ENCODE data around the gene ARFRP1.

ARFRP1 gene

DNA sequence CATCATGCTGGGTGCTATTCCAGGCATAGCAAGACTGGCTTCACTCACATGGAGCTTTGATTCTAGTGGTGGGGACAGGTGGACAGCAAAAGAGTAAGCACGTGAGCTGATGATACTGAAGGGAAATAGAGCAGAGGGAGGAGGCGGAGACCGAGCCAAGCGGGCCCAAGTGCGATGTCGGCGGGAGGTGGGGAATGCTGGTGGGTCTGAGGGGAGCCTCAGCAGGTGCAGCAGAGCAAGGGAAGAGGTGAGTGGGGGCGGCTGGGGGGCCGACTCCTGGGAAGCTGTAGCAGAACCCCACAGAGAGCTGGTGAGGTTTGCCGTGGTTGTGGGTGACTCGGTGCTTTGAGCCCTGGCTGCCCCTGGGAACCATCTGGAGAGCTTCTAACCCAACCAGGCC is 39.4 kb downstream of the ARFRP1 start:
- DNase-seq (ENCODE audit: low read depth in 1 of 2, low spot score in 1 of 2) = no peak
- H3K4me3 ChIP-seq (replicated peaks; ENCODE audit: insufficient read depth, low read length) = no peak overlapping the region
- H3K27ac ChIP-seq (replicated peaks) = no peak overlapping the region
- TF ChIP-seq, protein P1, sequence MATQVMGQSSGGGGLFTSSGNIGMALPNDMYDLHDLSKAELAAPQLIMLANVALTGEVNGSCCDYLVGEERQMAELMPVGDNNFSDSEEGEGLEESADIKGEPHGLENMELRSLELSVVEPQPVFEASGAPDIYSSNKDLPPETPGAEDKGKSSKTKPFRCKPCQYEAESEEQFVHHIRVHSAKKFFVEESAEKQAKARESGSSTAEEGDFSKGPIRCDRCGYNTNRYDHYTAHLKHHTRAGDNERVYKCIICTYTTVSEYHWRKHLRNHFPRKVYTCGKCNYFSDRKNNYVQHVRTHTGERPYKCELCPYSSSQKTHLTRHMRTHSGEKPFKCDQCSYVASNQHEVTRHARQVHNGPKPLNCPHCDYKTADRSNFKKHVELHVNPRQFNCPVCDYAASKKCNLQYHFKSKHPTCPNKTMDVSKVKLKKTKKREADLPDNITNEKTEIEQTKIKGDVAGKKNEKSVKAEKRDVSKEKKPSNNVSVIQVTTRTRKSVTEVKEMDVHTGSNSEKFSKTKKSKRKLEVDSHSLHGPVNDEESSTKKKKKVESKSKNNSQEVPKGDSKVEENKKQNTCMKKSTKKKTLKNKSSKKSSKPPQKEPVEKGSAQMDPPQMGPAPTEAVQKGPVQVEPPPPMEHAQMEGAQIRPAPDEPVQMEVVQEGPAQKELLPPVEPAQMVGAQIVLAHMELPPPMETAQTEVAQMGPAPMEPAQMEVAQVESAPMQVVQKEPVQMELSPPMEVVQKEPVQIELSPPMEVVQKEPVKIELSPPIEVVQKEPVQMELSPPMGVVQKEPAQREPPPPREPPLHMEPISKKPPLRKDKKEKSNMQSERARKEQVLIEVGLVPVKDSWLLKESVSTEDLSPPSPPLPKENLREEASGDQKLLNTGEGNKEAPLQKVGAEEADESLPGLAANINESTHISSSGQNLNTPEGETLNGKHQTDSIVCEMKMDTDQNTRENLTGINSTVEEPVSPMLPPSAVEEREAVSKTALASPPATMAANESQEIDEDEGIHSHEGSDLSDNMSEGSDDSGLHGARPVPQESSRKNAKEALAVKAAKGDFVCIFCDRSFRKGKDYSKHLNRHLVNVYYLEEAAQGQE (IDR thresholded peaks at IDR 0.05; ENCODE audit: insufficient replicate concordance, low read depth) = no peak
- TF ChIP-seq POLR2AphosphoS5 (IDR thresholded peaks at IDR 0.05; ENCODE audit: low read depth) = no peak
- no peak for TF ChIP-seq SPI1 (IDR thresholded peaks at IDR 0.05; ENCODE audit: borderline replicate concordance, low read depth)
- TF ChIP-seq, protein P2, sequence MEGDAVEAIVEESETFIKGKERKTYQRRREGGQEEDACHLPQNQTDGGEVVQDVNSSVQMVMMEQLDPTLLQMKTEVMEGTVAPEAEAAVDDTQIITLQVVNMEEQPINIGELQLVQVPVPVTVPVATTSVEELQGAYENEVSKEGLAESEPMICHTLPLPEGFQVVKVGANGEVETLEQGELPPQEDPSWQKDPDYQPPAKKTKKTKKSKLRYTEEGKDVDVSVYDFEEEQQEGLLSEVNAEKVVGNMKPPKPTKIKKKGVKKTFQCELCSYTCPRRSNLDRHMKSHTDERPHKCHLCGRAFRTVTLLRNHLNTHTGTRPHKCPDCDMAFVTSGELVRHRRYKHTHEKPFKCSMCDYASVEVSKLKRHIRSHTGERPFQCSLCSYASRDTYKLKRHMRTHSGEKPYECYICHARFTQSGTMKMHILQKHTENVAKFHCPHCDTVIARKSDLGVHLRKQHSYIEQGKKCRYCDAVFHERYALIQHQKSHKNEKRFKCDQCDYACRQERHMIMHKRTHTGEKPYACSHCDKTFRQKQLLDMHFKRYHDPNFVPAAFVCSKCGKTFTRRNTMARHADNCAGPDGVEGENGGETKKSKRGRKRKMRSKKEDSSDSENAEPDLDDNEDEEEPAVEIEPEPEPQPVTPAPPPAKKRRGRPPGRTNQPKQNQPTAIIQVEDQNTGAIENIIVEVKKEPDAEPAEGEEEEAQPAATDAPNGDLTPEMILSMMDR (IDR thresholded peaks at IDR 0.05; ENCODE audit: insufficient read depth, low read length) = no peak
- TF ChIP-seq GABPA (IDR thresholded peaks at IDR 0.05; ENCODE audit: low read depth) = no peak
- H3K27me3 ChIP-seq (ENCODE audit: insufficient read depth, poor library complexity, severe bottlenecking) = no peaks in the 10 kb centered on the region

DNA sequence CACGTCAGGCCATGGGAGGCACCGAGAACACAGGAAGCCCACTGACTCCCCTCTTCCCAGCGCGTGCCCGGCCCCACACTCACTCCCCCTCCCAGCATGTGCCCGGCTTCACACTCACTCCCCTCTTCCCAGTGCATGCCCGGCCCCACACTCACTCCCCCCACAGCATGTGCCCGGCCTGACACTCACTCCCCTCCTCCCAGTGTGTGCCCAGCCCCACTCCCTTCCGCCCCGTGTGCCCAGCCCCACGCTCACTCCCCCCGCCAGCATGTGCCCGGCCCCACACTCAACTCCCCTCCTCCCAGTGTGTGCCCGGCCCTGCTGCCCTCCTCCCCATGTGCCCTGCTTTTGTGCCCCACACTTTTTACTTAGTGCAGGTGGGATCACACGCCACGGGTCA is 39.9 kb downstream of the ARFRP1 start:
- TF ChIP-seq POLR2AphosphoS5 (IDR thresholded peaks at IDR 0.05; ENCODE audit: low read depth) (no peak), GABPA (IDR thresholded peaks at IDR 0.05; ENCODE audit: low read depth) (no peak), SPI1 (IDR thresholded peaks at IDR 0.05; ENCODE audit: borderline replicate concordance, low read depth) (no peak)
- TF ChIP-seq, protein P2 (IDR thresholded peaks at IDR 0.05; ENCODE audit: insufficient read depth, low read length) = no peak
- TF ChIP-seq, protein P1 (IDR thresholded peaks at IDR 0.05; ENCODE audit: insufficient replicate concordance, low read depth) = no peak
- no peak for DNase-seq (ENCODE audit: low read depth in 1 of 2, low spot score in 1 of 2)
- H3K4me3 ChIP-seq (replicated peaks; ENCODE audit: insufficient read depth, low read length) = no peak overlapping the region
- H3K27me3 ChIP-seq (ENCODE audit: insufficient read depth, poor library complexity, severe bottlenecking) = no peaks in the 10 kb centered on the region
- no peak overlapping the region for H3K27ac ChIP-seq (replicated peaks)

DNA sequence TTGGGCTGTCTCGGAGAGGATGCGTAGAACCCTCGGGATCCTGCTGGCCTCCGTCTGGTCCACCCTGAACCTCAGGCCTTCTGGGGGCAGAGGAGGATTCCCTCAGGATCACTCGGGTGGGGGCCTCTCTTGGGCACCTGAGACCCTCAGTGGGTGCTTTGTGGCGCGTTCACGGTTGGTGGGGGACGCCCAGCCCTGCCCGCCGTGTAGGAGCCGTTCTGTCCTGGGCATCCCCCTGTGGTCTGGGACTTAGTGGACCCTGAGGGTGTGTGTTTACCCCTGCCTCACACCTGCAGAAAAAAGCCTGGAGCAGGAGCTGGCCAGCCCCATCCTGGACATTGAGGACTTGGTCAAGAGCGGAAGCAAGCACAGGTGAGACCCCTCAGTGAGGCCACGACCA is 42.1 kb downstream of the ARFRP1 start:
- no peak for DNase-seq (ENCODE audit: low read depth in 1 of 2, low spot score in 1 of 2)
- Histone ChIP-seq H3K27me3 (ENCODE audit: insufficient read depth, poor library complexity, severe bottlenecking) (no peaks in the 10 kb centered on the region), H3K4me3 (replicated peaks; ENCODE audit: insufficient read depth, low read length) (no peak overlapping the region), H3K27ac (replicated peaks) (no peak overlapping the region)
- TF ChIP-seq SPI1 (IDR thresholded peaks at IDR 0.05; ENCODE audit: borderline replicate concordance, low read depth) = no peak
- TF ChIP-seq POLR2AphosphoS5 (IDR thresholded peaks at IDR 0.05; ENCODE audit: low read depth) = no peak
- no peak for TF ChIP-seq GABPA (IDR thresholded peaks at IDR 0.05; ENCODE audit: low read depth)
- TF ChIP-seq, protein P1 (IDR thresholded peaks at IDR 0.05; ENCODE audit: insufficient replicate concordance, low read depth) = no peak
- TF ChIP-seq, protein P2 (IDR thresholded peaks at IDR 0.05; ENCODE audit: insufficient read depth, low read length) = no peak

Measured in HL-60 (cell line).